GM18867 (cell line): Measurements from ENCODE around the gene DDX19B.
"Not testable (repeated sequence)": the region's sequence is repeated elsewhere in the genome, so short reads cannot be mapped to it uniquely, and the experiment has no call there.

Source experiments
- ATAC-seq: cut with Tn5 transposase; IDR thresholded peaks from one replicate; pipeline ENCODE4 v1.9.1; 2021; ENCODE audit warnings: mild to moderate bottlenecking, moderate library complexity; ENCODE audit not compliant: unreplicated experiment

The DDX19B gene

DNA sequence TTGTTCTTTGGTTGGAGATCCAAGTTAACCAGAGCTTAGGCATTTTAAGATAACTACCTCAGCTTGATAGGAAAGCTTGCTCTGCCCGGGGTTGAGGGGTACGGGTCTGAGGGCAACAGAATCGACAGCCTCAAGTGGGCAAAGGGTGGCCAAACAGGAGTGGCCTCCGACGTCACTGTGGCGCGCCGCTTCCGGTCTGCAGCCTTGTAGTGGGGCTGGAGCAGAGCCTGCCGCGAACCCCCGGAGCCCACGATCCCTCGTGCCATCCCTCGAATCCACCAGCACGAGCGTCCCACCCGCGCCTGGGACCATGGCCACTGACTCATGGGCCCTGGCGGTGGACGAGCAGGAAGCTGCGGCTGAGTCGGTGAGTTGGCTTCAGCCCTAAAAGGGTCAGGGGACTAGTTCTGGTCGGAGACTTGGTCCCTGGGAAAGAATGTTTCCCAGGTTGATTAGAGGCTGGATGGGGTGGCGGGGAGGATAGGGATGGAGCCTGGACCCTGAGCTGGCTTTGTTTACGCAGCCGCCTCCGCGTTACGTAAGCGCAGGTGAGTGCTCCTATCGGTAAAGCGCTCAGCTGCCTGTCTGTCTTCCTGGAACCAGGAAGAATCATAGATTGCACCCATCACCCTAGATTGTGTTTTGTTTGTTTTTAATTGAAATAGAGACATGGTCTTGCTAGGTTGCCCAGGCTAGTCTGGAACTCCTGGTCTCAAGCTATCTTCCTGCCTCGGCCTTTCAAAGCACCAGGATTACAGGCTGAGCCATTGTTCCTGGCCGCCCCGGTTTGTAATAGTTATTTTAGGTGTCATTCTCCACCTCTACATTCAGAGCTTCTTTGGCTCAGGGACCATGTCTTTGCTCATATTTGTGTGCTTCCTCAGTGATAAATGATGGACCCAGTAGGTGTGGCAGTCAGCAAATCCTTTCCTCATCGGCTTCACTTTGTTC lies at the start of gene DDX19B:
Gene DDX19B, plus strand, starts transcription at position 199 of the 951 bp plus-strand sequence. Its CDS starts 112 bp downstream, at position 311.
- ATAC-seq = peak; percentile 83

- not testable (repeated sequence) for ATAC-seq
These were observed 49.3 kb upstream of the DDX19B start for GRCh38 chr16:70249697-70250096.

GRCh38 chr16:70250748-70251628 lies 48.0 kb upstream of the DDX19B start:
- ATAC-seq = peak; percentile 45

DNA sequence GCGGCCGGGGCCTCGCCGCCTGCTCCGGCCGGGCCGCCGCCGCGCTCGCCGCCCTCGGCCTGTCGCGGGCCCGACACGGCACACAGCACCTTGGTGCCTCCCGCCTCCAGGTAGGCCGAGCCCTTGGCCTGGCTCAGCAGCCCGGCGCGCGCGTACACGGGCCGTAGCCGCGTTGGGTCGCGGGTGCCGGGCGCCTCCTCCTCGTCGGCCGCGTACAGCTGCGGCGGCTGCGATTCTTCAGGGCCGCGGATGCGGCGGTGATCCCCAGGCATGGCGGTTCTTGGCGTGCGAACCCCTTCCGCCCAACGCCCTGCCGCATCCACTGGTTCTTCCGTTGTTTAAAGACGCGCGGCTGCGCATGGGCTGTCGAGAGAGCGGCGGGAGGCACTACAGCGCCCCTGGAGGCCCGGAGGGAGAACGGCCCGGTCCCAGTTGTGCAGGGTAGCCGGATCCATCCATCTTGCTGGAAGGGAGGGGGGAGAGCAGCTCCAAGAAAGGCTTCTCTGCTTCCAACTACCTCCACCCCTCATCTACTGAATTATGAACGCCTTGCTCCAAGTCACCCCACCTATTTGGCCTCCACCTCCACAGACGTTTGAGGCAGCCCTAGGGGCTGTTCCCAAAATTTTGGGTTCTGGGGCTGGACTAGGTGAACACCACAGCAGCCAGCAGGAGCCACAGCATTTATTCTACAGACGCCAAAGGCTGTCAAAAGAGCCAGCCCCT lies 47.2 kb upstream of the DDX19B start, which contains the start of gene EXOSC6:
Gene EXOSC6, minus strand, starts transcription at position 312 of the 726 bp plus-strand sequence. Its CDS starts 40 bp downstream, at position 272.
- peak; percentile 83 for ATAC-seq

DNA sequence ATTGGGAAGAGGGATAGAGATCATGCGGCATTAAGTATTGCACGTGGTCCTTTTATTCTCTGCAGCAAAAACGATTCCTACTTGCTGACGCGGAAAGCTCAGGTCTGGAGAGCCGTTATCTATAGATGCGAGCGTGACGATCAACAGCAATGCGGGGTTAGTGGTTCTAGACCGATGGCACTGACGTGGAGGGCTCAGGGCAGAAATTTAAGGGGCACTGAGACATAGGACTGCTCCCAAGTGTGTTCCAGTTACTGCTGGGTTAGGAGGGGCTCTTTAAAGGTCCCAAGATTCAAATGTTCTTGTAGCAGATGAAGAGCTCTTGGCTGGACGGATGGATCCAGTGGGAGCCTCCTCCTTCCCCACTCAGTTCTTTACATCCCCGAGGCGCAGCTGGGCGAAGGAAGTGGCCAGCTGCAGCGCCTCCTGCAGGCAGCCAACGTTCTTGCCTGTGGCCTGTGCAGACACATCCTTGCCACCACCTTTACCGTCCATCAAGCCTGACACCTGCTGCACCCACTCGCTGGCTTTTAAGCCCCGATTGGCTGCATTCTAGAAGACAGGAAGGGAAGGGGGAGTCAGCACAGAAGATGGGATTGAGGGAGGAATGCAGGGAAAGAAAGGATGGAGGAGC lies 46.5 kb upstream of the DDX19B start:
- no peak for ATAC-seq

GRCh38 chr16:70253291-70254106 lies 45.5 kb upstream of the DDX19B start:
- no peak for ATAC-seq

DNA sequence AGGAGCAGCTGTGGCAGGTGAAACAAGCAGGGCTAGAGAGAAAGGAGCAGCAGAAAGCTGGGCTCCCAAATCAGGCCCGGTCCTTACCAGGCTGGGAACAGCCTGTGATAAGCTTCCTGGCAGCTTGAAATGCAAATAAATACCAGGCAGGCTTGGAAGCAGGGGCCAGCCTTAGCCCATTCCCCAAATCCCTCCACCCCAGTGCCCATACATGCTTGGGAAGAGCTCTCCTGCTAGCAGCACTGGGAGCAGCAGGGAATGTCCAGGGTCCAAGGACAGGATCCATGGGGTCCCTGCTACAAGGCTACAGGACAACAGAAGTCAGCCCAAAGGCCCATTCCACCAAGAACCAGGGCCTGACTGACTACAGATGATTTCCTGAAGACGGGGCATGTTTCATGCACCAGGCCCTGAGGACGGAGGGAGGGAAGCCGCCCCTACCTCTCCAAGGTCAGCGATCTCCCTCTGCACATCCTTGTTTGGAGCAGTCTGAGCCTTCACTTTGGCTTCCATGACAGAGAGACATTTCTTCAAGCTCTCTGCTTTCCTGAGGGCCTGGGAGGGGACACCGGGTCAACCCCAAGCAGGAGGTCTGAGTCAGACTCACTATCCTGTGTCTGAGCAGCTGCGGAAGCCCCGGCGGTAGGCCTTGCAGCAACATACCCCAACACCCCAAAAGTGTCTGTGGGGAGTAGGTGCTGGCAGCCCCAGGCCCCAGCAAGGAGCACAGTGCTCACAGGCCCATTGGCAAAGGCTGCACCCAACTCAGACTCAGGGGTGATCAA lies 44.6 kb upstream of the DDX19B start:
- no peak for ATAC-seq

DNA sequence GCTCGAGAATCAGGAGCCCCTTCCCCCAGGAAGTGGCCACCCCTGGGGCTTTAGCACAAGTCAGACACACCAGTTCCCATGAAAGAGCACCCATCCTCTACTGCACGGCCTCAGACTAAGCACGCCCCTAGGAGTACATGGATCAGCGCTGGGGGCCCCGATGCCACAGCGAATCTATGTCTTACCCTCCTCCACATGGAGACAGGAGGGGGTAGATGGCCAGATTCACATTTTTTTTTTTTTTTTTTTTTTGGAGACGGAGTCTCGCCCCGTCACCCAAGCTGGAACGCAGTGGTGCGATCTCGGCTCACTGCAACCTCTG lies 44.1 kb upstream of the DDX19B start:
- ATAC-seq = no peak

DNA sequence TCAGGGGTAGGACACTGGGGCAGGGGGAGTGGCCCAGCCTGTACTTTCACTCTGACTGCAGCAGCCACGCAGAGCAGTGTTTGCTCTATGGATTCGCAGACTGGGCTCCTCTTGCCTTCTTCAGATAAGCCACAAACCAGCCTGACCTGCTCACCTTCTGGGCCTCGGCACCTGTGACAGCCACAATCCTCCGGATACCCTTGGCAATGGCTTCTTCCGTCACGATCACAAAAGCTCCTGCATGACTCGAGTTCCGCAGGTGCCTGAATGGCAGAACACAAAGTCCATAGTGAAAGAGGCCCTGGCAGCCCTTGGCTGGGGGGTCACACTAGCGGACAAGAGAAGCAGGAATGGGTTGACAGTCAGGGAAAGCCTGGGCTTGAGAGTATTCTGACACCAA lies 43.4 kb upstream of the DDX19B start:
- ATAC-seq = no peak

DNA sequence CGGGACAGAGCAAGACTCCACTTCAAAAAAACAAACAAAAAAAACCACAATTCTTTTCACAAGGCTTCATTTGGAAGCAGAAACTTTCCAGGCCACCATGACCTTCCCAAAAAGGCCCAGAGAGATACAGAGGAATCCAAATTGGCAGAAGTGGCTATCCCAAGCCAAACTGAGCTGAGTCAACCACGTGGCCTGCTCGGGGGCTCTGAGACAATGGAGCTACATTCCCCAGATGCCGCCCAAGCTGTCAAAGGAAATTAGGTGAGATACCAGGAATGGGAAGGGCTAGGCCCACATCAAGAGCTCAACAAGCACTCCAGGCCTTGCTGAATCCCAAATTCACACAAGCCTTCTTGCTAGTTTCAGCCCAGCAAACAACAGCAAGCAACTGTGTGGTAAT lies 41.6 kb upstream of the DDX19B start:
- ATAC-seq = no peak

GRCh38 chr16:70258065-70258464 lies 40.9 kb upstream of the DDX19B start:
- no peak for ATAC-seq

DNA sequence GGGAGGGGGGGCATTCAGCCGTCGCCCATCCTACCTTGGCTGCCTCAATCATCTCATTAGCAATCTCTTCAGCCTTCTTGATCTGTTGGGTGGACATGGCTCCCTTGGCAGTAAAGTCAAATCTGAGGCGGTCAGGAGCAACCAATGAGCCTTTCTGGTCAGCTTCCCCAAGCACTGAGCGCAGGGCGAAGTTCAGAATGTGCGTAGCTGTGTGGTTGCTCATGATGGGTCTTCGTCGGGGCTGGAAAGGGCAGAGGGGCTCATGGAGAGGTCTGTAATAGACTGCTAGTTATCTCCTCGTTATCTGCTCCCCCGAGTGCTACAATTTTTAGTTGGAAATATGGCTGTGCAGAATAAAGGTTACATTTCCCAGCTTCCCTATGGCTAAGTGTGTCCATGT lies 40.0 kb upstream of the DDX19B start:
- no peak for ATAC-seq

DNA sequence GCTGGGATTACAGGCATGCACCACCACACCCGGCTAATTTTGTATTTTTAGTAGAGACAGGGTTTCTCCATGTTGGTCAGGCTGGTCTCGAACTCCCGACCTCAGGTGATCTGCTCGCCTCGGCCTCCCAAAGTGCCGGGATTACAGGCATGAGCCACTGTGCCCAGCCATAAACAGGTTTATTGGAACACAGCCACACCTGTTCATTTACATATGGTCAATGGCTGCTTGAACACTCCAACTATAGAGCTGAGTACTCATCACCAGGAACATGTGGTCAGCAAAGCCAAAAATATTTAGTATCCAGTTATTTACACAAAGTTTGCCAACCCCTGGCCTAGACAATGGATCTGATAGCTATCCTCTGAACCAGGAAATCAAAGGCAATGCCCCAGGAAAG lies 39.1 kb upstream of the DDX19B start:
- ATAC-seq = not testable (repeated sequence)

GRCh38 chr16:70267516-70267915 lies 31.5 kb upstream of the DDX19B start:
- ATAC-seq = no peak

DNA sequence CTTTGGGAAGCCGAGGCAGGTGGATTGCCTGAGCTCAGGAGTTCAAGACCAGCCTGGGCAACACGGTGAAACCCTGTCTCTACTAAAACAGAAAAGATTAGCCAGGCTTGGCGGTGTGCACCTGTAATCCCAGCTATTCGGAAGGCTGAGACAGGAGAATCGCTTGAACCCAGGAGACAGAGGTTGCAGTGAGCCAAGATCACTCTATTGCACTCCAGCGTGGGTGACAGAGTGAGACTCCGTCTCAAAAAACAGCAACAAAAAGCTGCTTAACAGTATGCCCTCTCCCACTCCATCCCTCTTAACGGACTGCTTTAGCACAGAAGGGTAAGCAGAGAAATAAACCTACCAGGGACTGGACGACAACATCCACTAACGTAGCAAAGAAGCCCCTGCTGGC lies 31.1 kb upstream of the DDX19B start:
- not testable (repeated sequence) for ATAC-seq

- ATAC-seq = no peak
These were observed 29.5 kb upstream of the DDX19B start for GRCh38 chr16:70269471-70269870.

DNA sequence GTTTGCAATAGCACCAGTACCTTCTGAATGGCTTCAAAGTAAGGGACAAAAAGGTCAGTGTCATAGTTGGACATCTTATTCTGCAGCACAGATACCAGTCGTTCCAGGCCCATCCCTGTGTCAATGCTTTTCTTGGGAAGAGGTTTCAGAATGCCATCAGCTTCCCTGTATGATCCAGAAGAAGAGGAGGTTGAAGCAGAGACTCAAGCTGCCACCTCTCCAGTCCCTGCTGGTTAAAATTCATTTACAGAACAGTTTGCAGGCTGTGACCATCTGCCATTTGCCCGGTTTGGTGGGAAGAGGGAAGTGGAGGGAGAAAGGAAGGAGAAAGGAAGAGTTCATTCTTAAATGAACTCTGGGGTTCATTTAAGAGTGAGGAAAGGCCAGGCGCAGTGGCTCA lies 28.8 kb upstream of the DDX19B start:
- no peak for ATAC-seq

DNA sequence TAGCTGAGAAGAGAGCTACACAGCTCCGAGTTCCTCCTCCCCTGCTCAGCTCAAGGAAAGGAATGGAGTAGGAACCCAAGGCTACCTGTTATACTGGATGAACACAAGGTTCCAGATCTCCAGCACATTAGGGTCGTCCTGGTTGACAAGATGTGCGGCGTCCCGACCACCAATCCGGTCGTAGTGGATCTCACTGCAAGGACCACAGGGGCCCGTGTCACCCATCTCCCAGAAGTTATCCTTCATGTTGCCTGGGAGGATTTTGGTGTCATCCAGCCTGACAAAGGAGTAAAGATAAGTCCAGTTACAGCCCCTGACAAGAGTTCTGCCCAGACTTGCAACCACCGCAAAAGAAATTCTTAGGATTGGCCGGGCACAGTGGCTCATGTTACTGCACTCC lies 27.3 kb upstream of the DDX19B start:
- ATAC-seq = no peak

DNA sequence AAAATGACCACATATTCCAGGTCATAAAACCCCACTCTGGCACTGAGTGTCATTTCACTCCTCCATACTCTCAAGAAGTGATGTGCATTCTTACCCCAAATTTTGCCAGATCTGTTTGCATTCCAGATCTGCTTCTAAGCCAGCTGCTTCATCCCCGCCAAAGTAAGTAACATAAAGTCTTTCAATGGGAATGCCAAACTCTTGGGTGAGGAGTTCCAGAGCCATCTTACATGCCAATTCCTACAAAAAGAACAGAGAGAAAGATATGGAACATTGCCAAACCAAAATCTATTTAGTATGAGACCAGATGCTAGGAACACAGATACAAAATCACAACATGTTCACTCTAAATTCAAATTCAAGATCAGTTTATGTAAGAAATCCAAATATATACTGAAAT lies 22.6 kb upstream of the DDX19B start:
- ATAC-seq = no peak
